RPMI7951 (cell line): ENCODE measurements around the gene LINS1. TPM values are rescaled to one million over a fixed set of nuclear protein-coding genes. Genes with fewer than 3 reads are reported as not detected.
"Not testable (repeated sequence)": the region's sequence is repeated elsewhere in the genome, so short reads cannot be mapped to it uniquely, and the experiment has no call there.

ENCODE experiments used
- DNase-seq: peaks from one replicate; pipeline ENCODE4 v3.0.0-alpha.2; 2012; ENCODE audit warnings: low read depth
- total RNA-seq: library from RNA; depleted of rRNA; stranded (reverse); fragments of >200 nt; shearing (Covaris generic); gene quantifications from 2 replicates; pipeline ENCODE4 v1.2.3, GENCODE V29; 2014

Gene LINS1
- total RNA-seq, 1 experiment from 2014 or later, result 20.4 TPM

DNA sequence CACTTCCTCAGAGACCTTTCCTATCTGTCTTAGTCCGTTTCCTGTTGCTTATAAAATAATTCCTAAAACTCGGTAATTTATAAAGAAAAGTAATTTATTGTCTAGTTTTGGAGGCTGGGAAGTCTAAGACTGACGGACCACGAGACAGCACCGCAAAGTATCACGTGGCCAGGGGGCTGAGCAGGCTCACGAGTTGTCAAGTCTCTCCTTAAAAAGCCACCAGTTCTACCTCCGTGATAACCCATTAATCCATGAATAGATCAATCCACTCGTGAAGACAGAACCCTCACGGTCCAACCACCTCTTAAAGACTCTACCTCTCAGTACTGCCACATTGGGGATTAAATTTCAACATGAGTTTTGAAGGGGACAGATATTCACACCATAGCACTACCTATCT, 821 bp downstream of the LINS1 start:
- peak; percentile 16 for DNase-seq

DNA sequence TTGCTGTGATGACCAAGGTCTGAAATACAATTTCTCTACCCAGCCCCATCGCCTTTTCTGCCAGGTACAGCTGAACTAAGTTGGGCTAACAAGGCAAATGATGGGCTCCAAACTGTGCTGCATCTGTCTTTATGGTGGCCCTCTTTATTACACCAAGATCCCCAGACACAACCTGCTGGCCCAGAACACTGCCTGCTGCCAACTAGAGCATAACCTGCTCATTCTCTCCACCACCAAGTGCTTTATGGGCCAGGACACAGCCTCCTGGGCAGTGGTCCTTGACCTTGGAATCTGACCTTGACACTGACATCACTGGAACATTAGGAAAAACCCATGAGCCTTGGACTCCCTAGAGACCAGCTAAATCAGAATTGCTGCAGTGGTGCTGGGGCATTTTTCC, 3.3 kb downstream of the LINS1 start:
- no peak for DNase-seq

DNA sequence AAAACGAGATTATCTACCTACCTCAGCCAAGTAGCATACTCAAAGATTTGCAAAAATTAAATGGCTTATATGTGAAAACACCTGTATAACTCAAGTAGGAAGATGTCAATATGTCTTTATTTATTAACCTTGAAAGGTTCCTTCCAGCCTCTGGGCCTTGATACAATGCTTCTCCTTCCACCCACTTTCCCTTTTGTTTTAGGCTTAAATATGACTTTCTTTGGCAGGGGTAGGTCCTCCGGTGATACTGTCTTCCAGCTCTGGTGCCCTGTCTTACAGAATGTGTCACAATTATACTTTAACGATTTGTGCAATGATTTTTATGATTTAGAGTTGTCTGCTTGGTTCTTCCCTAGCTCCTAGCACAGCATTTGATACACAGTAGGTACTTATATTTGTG, 4.1 kb downstream of the LINS1 start:
- DNase-seq, result no peak

DNA sequence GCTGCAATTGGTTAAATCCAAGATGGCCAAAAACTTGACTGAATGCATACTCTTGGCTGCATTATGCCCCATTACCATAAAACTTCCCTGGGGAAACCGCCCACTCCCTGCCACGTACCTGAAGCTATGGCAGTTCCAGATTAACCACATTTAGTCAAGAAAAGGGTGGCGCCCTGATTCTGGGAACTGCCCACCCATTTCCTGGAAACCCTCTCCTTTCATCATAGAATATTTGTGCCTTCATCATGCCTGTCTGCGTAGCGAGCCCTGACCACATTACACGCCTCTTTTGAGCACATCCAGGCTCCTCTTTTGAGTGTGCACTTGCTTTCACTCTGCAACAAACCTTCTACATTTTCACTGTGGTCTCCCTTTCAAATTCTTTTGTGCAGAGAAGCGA, 5.2 kb downstream of the LINS1 start:
- DNase-seq, result no peak

DNA sequence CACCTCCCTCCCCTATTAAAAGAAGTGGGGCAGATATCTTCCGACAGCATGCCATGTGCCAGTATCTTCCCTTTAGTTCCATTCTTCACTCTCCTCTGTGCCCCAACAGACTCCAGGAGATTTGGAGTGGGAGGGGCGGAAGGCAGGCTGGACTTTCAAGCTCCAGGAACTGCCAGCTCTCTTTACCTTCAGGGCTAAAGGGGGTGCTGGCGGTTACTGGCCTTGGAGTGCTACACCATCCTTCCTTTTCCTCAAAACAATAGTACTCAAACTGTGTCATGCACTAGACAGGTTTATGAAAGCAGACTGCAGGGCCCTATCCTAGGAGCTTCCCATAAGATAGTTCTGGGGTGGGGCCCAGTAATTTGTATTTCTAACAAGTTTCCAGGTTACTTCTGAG, 6.0 kb downstream of the LINS1 start:
- no peak for DNase-seq

DNA sequence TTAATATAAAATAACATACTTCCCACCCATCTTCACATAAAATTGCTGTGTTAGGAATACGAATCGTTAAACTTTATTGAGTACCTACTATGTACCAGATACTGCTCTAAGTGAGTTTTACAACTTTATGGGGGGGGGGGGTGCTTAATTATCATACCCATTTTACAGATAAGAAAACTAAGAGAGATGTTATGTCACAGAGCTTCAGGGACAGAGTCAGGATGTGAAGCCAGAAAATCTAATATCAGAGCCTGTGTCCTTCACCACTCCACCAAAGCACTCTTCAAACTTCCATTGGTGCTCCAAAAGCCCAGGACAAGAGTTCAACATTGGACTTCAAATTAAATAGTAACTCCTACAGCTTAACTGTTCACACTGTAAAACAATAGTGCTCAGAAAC, 8.6 kb downstream of the LINS1 start:
- no peak for DNase-seq

DNA sequence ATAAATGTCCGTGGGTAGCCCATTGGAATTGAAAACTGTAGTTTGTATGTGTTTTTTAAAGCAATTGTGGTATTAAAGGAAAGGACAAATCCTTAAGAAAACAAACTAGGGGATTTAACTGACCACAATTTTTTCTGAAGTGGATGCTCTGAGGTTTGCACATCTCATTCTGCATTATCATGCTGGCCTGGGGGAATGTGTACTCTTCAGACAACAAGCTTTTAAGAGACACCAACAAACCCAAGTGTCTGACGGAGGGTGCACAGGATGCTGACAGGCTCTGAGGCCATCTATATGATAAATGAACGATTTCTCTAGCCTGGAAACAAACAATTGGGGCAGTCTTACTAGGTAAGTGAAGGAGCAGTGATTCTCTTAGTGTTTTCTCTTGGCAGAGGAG, 9.1 kb downstream of the LINS1 start:
- peak; percentile 68 for DNase-seq

DNA sequence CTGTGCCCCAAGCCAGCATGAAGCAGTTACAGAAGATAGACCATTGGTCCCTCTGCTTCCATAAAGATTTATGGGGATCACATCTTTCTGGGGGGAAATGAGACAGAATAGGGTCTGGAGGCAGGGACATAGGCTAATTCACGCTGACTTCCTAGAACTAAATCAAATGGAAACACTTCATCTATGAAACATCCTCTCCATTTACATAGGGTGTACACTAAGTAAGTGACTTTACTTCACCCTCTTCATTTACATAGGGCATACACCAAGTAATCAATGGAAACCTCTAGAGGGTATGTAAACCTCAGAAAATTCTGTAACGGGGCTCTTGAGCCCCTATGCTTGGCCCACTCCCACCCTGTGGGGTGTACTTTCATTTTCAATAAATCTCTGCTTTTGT, 10.1 kb downstream of the LINS1 start:
- DNase-seq, result no peak

DNA sequence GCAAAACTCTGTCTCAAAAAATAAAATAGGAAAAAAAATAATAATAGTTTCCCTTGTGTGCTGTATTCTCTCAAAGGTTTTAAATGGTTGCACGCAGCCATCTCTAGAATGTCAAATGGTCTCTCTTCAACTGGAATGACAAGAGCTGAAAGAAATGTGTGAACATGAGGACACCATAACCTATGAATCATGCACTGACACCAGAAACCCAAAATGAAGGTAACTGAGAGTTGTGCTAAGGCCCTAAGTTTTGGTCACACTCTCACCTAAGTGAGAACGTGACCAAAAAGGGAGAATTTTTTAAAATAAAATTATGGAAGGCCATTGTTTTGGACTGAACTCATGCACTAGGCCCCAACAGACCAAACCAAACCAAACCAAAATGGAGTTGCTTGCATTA, 10.8 kb downstream of the LINS1 start:
- not testable (repeated sequence) for DNase-seq

DNA sequence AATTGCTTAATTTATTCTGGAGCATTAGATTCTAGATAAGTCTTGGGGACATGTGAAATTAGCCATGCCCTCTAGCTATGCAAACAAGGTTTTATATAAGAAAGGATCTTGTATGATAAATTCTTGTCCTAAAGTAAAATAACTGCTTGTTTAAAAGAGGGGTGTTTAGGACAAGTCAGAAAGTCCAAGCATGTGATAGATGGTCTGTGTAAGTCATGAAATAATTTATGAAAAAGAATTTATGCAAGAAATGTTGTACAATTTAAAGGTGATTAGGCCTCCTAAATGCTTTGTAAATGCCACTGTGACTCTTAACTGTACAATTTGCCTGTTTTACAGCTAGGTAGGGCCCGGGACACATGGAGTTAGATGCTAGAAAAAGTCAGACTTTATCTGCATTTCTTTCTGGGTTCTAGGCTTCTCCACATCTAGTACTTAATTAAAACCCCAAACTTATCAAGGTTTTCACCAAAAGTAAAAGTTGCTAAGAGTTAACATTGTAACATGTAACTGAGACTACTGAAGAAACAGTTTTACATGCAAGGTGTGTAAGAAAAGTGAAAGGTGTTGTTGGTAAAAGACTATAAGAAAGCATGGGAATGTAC, 13.2 kb downstream of the LINS1 start:
- DNase-seq, result peak; percentile 35

DNA sequence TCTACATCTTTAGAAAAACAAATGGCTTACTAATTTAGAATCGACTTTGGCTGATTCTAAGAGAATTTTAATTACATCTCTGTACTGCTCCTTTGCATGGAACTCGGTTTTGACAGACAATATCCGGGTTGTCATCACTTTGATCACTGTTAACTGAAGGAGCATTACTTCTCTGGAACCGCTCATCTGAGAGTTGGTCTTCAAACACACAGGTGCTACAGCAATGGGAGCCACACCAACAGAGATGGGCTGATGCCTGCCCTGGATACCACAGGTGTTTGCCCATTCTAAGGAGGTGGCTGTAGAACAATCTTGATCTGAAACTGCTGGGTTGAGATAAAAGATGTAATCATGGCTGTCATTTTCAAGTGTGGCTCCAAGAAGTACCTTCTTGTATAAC, 21.6 kb downstream of the LINS1 start:
- no peak for DNase-seq

DNA sequence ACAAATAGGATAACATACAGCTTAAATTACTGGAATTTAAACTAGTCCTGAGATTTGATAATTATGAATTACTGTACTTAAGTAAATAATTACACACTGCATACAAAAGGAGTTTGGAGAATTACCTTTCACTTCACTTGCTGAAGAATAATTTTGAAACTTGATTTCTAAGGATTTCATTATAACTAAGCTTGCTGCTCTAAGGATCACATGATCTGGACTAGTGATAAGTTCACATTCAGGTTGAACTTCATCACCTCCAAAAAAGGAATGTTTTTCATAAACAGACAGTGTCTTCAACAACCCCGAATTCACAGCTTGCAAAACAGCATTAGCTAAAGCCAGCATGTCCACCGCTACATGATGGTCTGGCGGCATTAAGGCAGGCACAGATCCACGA, 28.5 kb downstream of the LINS1 start:
- no peak for DNase-seq

DNA sequence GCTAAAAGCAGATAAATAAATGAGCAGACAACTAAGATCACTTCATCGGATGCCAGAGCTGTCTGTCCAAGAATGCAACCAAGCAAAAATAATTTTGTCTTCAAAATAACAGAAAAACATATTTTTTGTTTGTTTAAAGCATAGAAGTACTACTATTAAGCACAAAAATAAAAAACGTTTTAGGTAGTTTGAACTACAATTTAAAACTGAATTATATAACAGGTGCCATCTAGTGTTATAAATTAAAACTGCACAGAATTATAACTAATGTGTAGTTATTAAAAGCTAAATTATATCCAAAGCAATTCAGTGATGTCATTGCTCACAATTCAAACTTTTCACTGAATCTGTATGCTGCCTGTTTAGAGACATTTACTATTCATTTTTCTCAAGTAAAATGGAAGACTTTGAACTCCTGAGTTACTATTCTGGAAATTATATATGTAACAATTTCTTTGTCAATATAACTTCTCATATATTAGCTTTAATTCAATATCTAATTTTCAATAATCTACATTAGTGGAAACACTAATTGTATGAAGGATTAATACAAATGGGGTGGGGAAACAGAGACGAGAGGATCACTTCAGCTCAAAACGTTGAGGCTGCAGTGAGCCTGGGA, 29.5 kb downstream of the LINS1 start:
- peak; percentile 10 for DNase-seq

DNA sequence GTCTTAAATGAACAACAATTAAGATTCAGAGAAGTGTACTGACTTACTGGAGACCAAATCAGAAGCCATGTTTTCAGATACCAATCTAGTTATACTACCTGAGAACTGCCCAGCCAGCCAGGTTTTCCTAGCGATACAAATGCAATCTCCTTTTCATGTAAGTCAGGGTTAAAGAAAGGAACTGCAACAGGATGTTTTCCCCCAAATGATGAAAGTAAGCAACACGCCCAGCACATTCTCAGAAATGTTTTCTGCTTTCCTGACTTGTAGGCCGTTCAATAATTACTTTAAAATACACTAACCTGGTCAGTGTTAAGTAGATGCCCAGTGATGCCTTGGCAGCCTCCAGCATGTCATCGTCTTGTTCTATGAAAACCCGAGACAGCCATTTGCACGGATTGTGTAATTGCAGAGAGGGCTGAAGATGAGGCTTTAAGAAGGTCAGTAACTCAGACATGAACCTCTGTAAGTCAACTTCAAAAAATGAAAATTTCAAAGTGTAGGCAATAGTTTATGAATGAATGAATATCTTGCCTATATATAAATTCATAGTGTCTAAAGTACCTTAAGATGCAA, 30.3 kb downstream of the LINS1 start:
- DNase-seq, result no peak

DNA sequence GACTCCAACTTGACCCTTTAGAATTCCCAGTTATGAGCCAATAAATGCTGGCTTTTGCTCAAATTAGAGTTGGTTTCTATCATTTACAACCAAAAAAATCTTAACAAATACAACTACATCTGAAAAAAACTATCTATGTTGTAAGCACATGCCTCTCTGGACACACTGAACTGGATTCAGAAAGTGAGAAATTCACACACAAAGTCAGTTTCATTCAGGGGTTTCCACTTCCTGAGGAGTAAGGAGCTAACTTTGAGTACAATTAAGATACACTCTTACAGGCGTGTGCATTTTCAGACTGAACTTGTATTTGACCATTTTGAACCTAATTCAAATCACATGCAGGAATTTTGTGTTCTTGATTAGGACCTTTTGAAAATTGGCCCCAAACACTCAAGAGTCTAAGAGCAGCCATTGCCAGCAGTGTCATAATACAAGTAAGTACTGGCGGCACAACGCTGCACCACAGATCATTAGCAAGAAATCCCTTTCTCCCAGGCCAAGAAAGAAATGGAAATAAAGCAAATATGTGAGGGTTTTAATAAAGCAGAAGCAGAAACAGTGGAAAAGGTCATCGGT, 31.2 kb downstream of the LINS1 start:
- DNase-seq, result no peak

DNA sequence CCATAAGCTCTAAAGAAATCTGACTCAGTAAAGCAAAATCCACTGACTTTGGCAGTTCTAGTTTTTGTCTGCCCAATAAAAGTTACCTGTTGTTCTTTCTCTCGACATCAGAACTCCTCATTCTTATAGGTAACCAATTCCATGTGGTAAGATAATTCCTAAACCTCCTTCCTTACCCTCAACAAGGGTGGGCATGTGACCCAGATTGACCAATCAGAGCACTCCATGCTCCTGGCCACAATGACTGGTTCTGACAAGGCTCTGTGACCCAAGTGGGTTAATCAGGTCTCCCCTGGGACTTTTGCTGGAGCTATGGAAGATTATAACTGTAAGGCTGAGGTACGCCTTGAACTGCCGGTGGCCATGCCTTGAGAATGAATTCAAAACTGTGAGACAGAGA, 31.7 kb downstream of the LINS1 start:
- DNase-seq, result no peak

DNA sequence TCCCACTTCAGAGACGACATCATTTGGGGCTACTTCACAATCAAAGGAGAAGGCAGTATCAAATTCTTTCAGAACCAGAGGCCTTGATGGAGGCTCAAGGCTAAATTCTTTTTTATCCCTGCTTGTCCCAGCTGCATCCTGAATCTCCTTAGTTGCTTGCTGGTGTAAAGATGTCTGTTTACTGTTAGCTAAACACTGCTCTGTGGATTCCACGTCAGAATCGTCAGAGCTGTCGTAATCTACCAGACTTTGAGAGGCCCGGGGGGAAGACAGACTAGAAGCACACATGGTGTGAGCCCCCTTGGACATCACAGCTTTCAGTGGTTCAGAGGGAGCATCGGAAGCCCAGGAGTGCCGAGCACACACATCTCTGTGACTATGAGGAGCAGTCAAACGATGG, 32.6 kb downstream of the LINS1 start:
- no peak for DNase-seq

DNA sequence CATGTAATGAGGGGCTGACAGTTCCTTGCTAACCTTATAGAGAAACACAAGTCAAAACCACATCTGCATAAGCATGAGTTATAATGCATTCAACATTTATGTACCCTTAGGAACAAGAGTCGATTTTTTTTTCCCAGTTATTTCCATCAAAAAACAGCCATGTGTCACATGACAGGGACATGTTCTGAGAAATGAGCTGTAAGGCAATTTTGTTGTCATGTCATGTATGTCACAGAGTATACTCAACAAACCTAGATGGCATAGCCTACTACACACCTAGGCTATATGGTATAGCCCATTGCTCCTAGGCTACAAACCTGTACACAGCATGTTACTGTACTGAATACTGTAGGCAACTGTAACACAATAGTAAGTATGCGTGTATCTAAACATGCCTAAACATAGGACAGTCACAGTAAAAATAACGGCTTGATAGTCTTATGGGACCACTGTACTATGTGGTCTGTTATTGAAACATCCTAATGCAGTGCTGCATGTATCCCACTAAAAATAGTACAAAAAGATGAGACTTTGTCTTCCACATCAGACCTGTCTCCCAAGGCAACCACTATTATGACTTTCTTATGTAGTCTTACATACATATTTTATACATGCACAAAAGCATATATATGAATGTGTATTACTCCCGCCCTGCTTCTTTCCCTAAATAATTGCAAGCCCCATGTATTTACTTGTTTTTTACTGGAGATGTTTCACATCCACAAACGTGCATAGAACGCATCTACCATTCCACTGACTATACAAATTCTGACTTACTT, 34.9 kb downstream of the LINS1 start:
- DNase-seq, result no peak

DNA sequence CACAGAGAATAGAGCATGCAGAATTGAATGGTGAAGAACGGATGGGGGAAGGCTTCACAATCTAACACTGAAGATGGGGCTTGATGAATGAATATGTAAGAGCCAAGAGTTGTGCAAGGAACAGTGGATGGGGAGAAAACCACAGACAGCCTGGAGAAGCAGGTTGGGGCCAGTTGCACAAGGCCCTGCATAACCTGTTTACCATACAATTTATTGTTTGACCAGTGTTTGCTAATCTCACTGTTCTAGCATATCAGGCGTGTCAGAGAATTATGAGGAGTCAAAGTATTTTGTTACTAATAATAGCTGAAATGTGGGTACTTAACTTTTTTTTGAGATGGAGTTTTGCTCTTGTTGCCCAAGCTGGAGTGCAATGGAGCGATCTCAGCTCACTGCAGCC, 36.4 kb downstream of the LINS1 start:
- no peak for DNase-seq

DNA sequence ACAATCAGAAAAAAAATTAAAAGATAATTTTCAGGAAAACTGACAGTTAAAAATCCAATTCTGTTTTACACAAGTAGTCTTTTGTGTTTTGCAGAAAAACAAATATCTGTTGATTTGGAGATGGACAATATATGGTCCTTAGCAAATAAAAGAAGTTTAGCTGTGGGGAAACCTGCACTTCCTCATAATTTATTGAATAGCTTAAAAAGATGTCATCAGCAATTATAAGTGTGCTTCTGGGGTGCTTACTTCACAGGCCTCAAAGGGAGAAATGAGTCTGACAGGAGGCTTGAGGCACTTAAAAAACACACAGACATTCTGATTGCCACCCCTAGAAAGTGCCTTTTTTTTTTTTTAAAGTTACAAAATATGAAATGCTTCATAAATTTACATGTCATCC, 41.7 kb downstream of the LINS1 start:
- DNase-seq, result no peak

DNA sequence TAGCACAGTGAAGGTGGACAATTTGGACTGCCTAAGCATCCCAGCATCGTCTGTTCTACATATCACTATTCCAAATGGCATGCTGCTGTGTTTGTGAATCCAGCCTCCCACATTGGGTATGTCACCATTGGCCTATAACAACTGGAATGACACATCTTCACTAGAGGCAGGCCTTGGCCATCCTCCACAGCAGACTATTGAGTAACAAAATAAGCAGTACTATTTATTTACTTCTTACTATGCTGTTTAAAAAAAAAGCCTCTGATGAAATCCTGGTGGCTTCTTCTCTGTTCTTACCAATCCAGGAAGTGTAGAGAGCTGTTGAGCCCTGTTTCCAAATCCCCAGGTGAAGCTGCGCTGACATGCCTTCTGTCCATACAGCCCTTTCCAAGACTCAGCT, 42.7 kb downstream of the LINS1 start:
- no peak for DNase-seq

DNA sequence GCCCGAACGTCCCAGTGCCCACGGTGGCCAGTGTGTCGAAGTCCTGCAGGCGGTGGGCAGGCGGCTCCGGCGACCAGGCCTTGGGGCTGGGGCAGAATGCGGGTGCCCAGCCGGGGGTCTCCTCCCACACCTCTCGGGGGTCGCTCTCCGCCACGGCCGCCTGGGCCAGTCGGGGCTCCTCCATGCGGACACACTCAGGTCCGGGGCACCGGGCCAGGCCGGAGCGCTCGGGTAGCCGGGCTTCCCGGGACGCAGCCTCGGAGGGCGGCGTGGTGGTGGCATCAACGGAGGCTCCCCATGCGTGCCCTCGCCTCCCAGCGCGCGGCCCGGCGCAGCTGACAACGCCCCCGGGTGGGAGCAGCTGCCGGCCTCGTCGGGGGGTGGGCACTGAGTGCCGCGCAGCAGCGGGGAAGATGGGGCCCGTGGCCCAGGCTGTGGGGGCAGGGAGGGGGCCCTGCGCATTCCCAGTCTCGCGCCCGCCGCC, 43.2 kb downstream of the LINS1 start:
- no peak for DNase-seq
